Smooth muscle cell (in vitro differentiated cells): Measurements from ENCODE around the gene AMOTL2. TPM values are rescaled to one million over a fixed set of nuclear protein-coding genes. Genes with fewer than 3 reads are reported as not detected.

Source experiments
- DNase-seq: peaks from one replicate; lab custom pipeline; 2025; ENCODE audit not compliant: unreplicated experiment; lab: John Stamatoyannopoulos, UW
- H2AFZ ChIP-seq: fragments of 200-600 bp; sonication (generic); 2 replicates; pipeline ENCODE4 v1.6.0; 2016; ENCODE audit warnings: antibody characterized with exemption, low read depth, mild to moderate bottlenecking
- H3F3A ChIP-seq: fragments of 200-600 bp; sonication (generic); 2 replicates; pipeline ENCODE4 v1.6.0; 2017; ENCODE audit warnings: antibody characterized with exemption, low read depth
- H3K27ac ChIP-seq: fragments of 200-600 bp; sonication (generic); 2 replicates; pipeline ENCODE4 v1.5.1; 2016; ENCODE audit warnings: low read depth, mild to moderate bottlenecking
- H3K27me3 ChIP-seq: fragments of 200-600 bp; sonication (generic); 2 replicates; pipeline ENCODE4 v1.6.1; 2016; ENCODE audit warnings: low read depth, mild to moderate bottlenecking
- H3K36me3 ChIP-seq: fragments of 200-600 bp; sonication (generic); 2 replicates; pipeline ENCODE4 v1.5.1; 2016; ENCODE audit warnings: low read depth
- H3K4me1 ChIP-seq: fragments of 200-600 bp; sonication (generic); 2 replicates; pipeline ENCODE4 v1.5.1; 2016; ENCODE audit warnings: low read depth
- H3K4me2 ChIP-seq: fragments of 200-600 bp; sonication (generic); 2 replicates; pipeline ENCODE4 v1.6.0; 2016; ENCODE audit warnings: mild to moderate bottlenecking
- H3K4me3 ChIP-seq: fragments of 200-600 bp; sonication (generic); 2 replicates; pipeline ENCODE4 v1.5.1; 2016; ENCODE audit warnings: mild to moderate bottlenecking
- H3K79me2 ChIP-seq: fragments of 200-600 bp; sonication (generic); 2 replicates; pipeline ENCODE4 v1.6.0; 2016; ENCODE audit warnings: low read depth, mild to moderate bottlenecking
- H3K9ac ChIP-seq: fragments of 200-600 bp; sonication (generic); 2 replicates; pipeline ENCODE4 v1.6.0; 2016; ENCODE audit warnings: low read depth
- H3K9me3 ChIP-seq: fragments of 200-600 bp; sonication (generic); replicated peaks from 2 replicates; pipeline ENCODE4 v1.5.1; 2016; ENCODE audit warnings: low read depth
- H4K20me1 ChIP-seq: fragments of 200-600 bp; sonication (generic); 2 replicates; pipeline ENCODE4 v1.6.0; 2016; ENCODE audit warnings: low read depth
- CTCF ChIP-seq: fragments of 200-600 bp; sonication (generic); IDR thresholded peaks from 2 replicates; pipeline ENCODE4 v1.5.1; 2017; ENCODE audit warnings: borderline replicate concordance, mild to moderate bottlenecking, antibody characterized with exemption; ENCODE audit not compliant: insufficient read depth, poor library complexity, severe bottlenecking
- WGBS: methylation state at CpG from one replicate; pipeline ENCODE4 v1.1.7; 2016; ENCODE audit warnings: low lambda C conversion rate; 5-methylcytosine and 5-hydroxymethylcytosine counted together
- polyA plus RNA-seq: library from polyadenylated mRNA; unstranded; fragments of >200 nt; fragmentation: Nextera tagmentation; extraction: Ambion mirVana; gene quantifications from 2 replicates; pipeline ENCODE4 v1.2.1, GENCODE V29; 2016
- total RNA-seq: library from RNA; depleted of rRNA; stranded (reverse); fragments of >200 nt; gene quantifications from 2 replicates; pipeline ENCODE4 v1.2.3, GENCODE V29; 2014

The AMOTL2 gene
- total and polyA plus RNA-seq, 2 experiments from 2014 or later, result 109 to 114 TPM

- DNase-seq, result no peak
- H3K27me3 ChIP-seq, result no peaks in the 10 kb centered on the region
- no peaks in the 10 kb centered on the region for H4K20me1 ChIP-seq
- no peaks in the 10 kb centered on the region for H3K36me3 ChIP-seq
- no peak overlapping the region for H3K4me2 ChIP-seq
- H3K4me1 ChIP-seq, result peaks cover 15% of the 10 kb centered on the region
- no peaks in the 10 kb centered on the region for H3K9me3 ChIP-seq
- 96% methylated on average over 9 of the region's 9 CpGs for WGBS
- H3K9ac ChIP-seq, result no peak overlapping the region
- H3F3A ChIP-seq, result peaks cover 20% of the 10 kb centered on the region
- TF ChIP-seq CTCF, result no peak
- H3K79me2 ChIP-seq, result no peaks in the 10 kb centered on the region
- no peak overlapping the region for H3K4me3 ChIP-seq
- no peak overlapping the region for H2AFZ ChIP-seq
- H3K27ac ChIP-seq, result no peak overlapping the region
Observed at GRCh38 chr3:134339331-134339730, 34.9 kb downstream of the AMOTL2 start.

GRCh38 chr3:134338516-134339261 is 35.6 kb downstream of the AMOTL2 start:
- H3K27ac ChIP-seq, result no peak overlapping the region
- TF ChIP-seq CTCF, result no peak
- no peak for DNase-seq
- WGBS, result 94% methylated on average over 5 of the region's 5 CpGs
- no peaks in the 10 kb centered on the region for H3K27me3 ChIP-seq
- H2AFZ ChIP-seq, result no peak overlapping the region
- no peaks in the 10 kb centered on the region for H3K9me3 ChIP-seq
- H3K9ac ChIP-seq, result no peak overlapping the region
- H4K20me1 ChIP-seq, result no peaks in the 10 kb centered on the region
- H3K4me3 ChIP-seq, result no peak overlapping the region
- no peaks in the 10 kb centered on the region for H3K79me2 ChIP-seq
- peaks cover 21% of the 10 kb centered on the region for H3K4me1 ChIP-seq
- no peaks in the 10 kb centered on the region for H3K36me3 ChIP-seq
- H3K4me2 ChIP-seq, result no peak overlapping the region
- peaks cover 27% of the 10 kb centered on the region for H3F3A ChIP-seq

- no peak overlapping the region for H3K9ac ChIP-seq
- H3F3A ChIP-seq, result peaks cover 30% of the 10 kb centered on the region
- no peak for TF ChIP-seq CTCF
- H4K20me1 ChIP-seq, result no peaks in the 10 kb centered on the region
- no peak for DNase-seq
- H3K36me3 ChIP-seq, result no peaks in the 10 kb centered on the region
- H3K4me2 ChIP-seq, result no peak overlapping the region
- no peak overlapping the region for H3K27ac ChIP-seq
- H3K4me3 ChIP-seq, result no peak overlapping the region
- no peaks in the 10 kb centered on the region for H3K79me2 ChIP-seq
- peaks cover 26% of the 10 kb centered on the region for H3K4me1 ChIP-seq
- no peaks in the 10 kb centered on the region for H3K27me3 ChIP-seq
- H2AFZ ChIP-seq, result no peak overlapping the region
- no peaks in the 10 kb centered on the region for H3K9me3 ChIP-seq
- WGBS, result 91% methylated on average over 2 of the region's 2 CpGs
Observed at GRCh38 chr3:134338201-134338512, 36.1 kb downstream of the AMOTL2 start.
